Measurements from ENCODE around the gene ATP9A. TPM values are rescaled to one million over a fixed set of nuclear protein-coding genes. Genes with fewer than 3 reads are reported as not detected.

Gene ATP9A
- total RNA-seq, 1 donor from 2014 or later, result 88.1 TPM

DNA sequence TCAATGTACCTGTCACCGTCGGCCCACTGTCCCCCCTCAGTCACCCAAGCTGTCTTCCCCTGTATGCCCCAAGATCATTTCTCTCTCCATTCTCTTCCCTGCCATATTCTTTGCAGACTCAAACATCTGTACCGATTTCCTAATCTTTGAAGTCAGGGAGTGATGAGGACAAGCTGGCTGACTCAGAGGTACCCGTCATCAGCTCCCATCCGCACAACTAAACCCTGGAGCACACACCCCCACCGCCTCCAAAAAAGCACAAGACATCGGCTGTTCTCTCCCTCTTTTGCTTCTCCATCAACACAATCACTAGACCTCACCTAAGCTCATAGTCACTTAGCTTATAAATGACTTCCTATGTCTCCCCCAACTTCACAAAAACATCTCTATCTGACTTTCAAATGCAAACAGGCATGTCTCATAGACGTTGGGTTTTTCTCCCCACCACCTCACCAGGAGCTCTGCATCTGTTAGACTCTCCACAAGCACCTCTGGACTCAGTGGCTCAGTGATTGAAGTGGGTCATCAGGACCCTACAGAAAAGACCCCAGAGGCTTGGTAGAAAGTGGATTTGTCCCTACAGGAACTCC, 214.2 kb downstream of the ATP9A start:
- Mint-ChIP-seq H3K27me3 (peaks cover 20% of the 10 kb centered on the region), H3K4me3 (ENCODE audit: low read depth) (no peak overlapping the region), H3K36me3 (ENCODE audit: insufficient read depth) (no peaks in the 10 kb centered on the region), H3K9me3 (ENCODE audit: low read depth) (no peaks in the 10 kb centered on the region), H3K27ac (no peak overlapping the region), H3K4me1 (ENCODE audit: low read depth) (no peaks in the 10 kb centered on the region)
- TF ChIP-seq, protein P1, sequence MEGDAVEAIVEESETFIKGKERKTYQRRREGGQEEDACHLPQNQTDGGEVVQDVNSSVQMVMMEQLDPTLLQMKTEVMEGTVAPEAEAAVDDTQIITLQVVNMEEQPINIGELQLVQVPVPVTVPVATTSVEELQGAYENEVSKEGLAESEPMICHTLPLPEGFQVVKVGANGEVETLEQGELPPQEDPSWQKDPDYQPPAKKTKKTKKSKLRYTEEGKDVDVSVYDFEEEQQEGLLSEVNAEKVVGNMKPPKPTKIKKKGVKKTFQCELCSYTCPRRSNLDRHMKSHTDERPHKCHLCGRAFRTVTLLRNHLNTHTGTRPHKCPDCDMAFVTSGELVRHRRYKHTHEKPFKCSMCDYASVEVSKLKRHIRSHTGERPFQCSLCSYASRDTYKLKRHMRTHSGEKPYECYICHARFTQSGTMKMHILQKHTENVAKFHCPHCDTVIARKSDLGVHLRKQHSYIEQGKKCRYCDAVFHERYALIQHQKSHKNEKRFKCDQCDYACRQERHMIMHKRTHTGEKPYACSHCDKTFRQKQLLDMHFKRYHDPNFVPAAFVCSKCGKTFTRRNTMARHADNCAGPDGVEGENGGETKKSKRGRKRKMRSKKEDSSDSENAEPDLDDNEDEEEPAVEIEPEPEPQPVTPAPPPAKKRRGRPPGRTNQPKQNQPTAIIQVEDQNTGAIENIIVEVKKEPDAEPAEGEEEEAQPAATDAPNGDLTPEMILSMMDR (IDR thresholded peaks at IDR 0.05; ENCODE audit: unreplicated experiment), result no peak
- DNase-seq (ENCODE audit: low spot score, unreplicated experiment), result no peak

DNA sequence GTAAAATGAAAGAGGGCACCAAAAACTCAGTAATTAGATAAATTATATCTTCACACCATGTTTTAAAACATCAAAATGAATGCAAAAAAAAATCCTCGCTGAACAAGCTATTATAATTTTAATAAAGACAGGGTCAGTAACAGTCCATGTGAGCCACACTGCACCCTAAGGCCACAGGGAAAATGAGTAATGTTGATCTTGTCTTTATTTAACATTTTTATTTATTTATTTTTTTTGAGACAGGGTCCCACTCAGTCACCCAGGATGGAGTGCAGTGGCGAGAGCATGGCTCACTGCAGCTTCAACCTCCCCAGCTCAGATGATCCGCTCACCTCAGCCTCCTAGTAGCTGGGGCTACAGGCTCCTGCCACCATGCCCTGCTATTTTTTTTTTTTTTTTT, 217.0 kb downstream of the ATP9A start:
- no peak for DNase-seq (ENCODE audit: low spot score, unreplicated experiment)
- Mint-ChIP-seq H3K27me3 (peaks cover 41% of the 10 kb centered on the region), H3K9me3 (ENCODE audit: low read depth) (no peaks in the 10 kb centered on the region)

DNA sequence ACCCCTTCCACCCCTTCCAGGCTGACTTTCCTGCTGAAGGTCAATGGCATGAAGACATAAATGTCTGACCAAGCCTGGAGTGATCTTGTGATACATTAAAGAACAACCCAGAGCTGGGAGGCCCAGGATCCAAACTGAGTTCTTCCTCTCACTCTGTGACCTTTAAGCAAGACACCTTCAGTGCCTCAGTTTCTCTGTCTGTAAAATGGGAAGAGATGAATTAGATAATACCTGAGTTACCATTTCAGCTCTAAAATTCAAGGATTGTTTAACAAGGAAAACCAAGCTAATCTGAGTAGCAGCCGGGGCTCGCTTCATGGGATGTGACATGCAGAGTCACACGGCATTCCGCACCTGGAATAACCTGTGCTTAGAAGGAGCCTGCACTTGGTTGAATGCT, 218.7 kb downstream of the ATP9A start:
- H3K36me3 Mint-ChIP-seq (ENCODE audit: insufficient read depth), result no peaks in the 10 kb centered on the region
- DNase-seq (ENCODE audit: low spot score, unreplicated experiment), result no peak
- H3K27me3 Mint-ChIP-seq, result peaks cover 52% of the 10 kb centered on the region
- no peaks in the 10 kb centered on the region for H3K4me1 Mint-ChIP-seq (ENCODE audit: low read depth)
- H3K4me3 Mint-ChIP-seq (ENCODE audit: low read depth), result no peak overlapping the region
- H3K27ac Mint-ChIP-seq, result no peak overlapping the region
- TF ChIP-seq, protein P1 (IDR thresholded peaks at IDR 0.05; ENCODE audit: unreplicated experiment), result no peak
- peaks cover 4% of the 10 kb centered on the region for H3K9me3 Mint-ChIP-seq (ENCODE audit: low read depth)

More for the DNA sequence above, 217.0 kb downstream of the ATP9A start:
- Mint-ChIP-seq H3K4me3 (ENCODE audit: low read depth) (no peak overlapping the region), H3K27ac (no peak overlapping the region), H3K4me1 (ENCODE audit: low read depth) (no peaks in the 10 kb centered on the region), H3K36me3 (ENCODE audit: insufficient read depth) (no peaks in the 10 kb centered on the region)
- TF ChIP-seq, protein P1 (IDR thresholded peaks at IDR 0.05; ENCODE audit: unreplicated experiment), result no peak

DNA sequence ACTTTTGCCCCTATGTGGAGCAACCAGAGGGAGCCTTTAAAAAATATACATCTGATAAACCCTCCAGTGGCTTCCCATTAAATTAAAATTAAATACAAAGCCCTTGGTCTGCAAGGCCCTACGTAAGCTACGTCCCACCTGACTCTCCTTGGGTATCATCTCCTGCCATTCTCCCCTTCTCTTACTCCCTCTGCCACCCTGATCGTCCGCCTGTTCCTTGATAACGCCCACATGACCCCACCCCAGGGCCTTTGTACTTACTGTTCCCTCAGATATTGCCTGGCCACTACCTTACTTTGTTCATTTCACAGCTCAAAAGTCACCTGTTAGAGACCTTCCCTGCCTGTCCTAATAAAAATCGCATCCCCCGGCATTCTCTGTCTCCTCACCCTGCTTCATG, 220.2 kb downstream of the ATP9A start:
- Mint-ChIP-seq H3K4me3 (ENCODE audit: low read depth) (no peak overlapping the region), H3K9me3 (ENCODE audit: low read depth) (peaks cover 4% of the 10 kb centered on the region), H3K27me3 (peaks cover 58% of the 10 kb centered on the region)

More for the DNA sequence above, 220.2 kb downstream of the ATP9A start:
- Mint-ChIP-seq H3K4me1 (ENCODE audit: low read depth) (peaks cover 4% of the 10 kb centered on the region), H3K27ac (no peak overlapping the region), H3K36me3 (ENCODE audit: insufficient read depth) (no peaks in the 10 kb centered on the region)
- TF ChIP-seq, protein P1 (IDR thresholded peaks at IDR 0.05; ENCODE audit: unreplicated experiment), result no peak
- DNase-seq (ENCODE audit: low spot score, unreplicated experiment), result no peak

Other genes starting within 250 kb of the ATP9A start
- 10.1 and 11.2 TPM in 2 replicates for gene NFATC2, start 225.7 kb downstream of the ATP9A start, total RNA-seq
- 156 and 178 TPM in 2 replicates for gene SALL4, start 34.1 kb upstream of the ATP9A start, total RNA-seq

Data from progenitor cell of endocrine pancreas (in vitro differentiated cells).